KMS-11 (cell line): ENCODE measurements around the gene ZFP69.

Experiments used
- H2AFZ ChIP-seq: fragments of 200-600 bp; sonication (generic); 2 replicates; pipeline ENCODE4 v1.6.1; 2016; ENCODE audit warnings: antibody characterized with exemption, mixed run types, low read depth
- H3K27ac ChIP-seq: fragments of 200-600 bp; sonication (generic); 2 replicates; pipeline ENCODE4 v1.6.1; 2016; ENCODE audit warnings: mild to moderate bottlenecking, mixed run types
- H3K27me3 ChIP-seq: fragments of 200-600 bp; sonication (generic); 2 replicates; pipeline ENCODE4 v1.6.1; 2017; ENCODE audit warnings: mild to moderate bottlenecking, low read depth, mixed run types, moderate library complexity; ENCODE audit not compliant: insufficient read depth
- H3K36me3 ChIP-seq: fragments of 200-600 bp; sonication (generic); 2 replicates; pipeline ENCODE4 v1.6.1; 2017; ENCODE audit warnings: mild to moderate bottlenecking, mixed run types; ENCODE audit not compliant: insufficient read depth
- H3K4me1 ChIP-seq: fragments of 200-600 bp; sonication (generic); 2 replicates; pipeline ENCODE4 v1.6.1; 2016; ENCODE audit warnings: mild to moderate bottlenecking, low read depth, mixed run types; ENCODE audit not compliant: poor library complexity, severe bottlenecking
- H3K4me2 ChIP-seq: fragments of 200-600 bp; sonication (generic); 2 replicates; pipeline ENCODE4 v1.7.0; 2016; ENCODE audit warnings: mild to moderate bottlenecking, mixed run types
- H3K4me3 ChIP-seq: fragments of 200-600 bp; sonication (generic); IDR thresholded peaks from 2 replicates; pipeline ENCODE4 v1.6.1; 2017; ENCODE audit warnings: low read depth, low read length, mixed read lengths; ENCODE audit not compliant: insufficient read depth
- H3K79me2 ChIP-seq: fragments of 200-600 bp; sonication (generic); 2 replicates; pipeline ENCODE4 v1.6.1; 2016; ENCODE audit warnings: low read depth, mixed run types; ENCODE audit not compliant: insufficient read depth
- H3K9ac ChIP-seq: fragments of 200-600 bp; sonication (generic); 2 replicates; pipeline ENCODE4 v1.6.1; 2016; ENCODE audit warnings: mild to moderate bottlenecking, mixed run types
- H4K20me1 ChIP-seq: fragments of 200-600 bp; sonication (generic); 2 replicates; pipeline ENCODE4 v1.6.1; 2016; ENCODE audit warnings: mild to moderate bottlenecking, mixed run types; ENCODE audit not compliant: insufficient read depth
- TF ChIP-seq, protein P1 (sequence below): fragments of 200-600 bp; sonication (generic); conservative IDR thresholded peaks from 2 replicates; pipeline ENCODE4 v1.6.1; 2017; ENCODE audit warnings: low read depth, mild to moderate bottlenecking, antibody characterized with exemption, low read length, moderate library complexity, mixed read lengths

The ZFP69 gene

DNA sequence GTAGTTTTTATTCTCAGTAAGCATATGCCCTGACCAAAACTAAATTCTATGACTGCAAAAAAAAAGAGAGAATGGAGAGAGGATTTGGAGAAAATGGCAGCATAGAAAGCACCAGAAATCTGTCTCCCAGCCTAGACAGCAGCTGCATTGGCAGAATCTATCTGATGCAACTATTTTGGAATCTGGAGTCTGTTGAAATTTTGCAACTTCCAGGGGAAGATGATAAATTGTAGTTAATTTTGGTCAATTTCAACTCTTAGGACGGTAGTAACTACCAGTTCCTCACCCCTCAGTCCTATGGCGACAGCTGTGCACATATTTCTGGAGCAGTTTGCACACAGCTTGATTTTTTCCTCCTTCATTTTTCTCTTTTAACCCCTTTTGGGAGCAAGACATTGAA, 42.4 kb downstream of the ZFP69 start:
- Histone ChIP-seq H3K79me2 (no peaks in the 10 kb centered on the region), H3K4me1 (no peaks in the 10 kb centered on the region), H2AFZ (no peak overlapping the region), H3K36me3 (no peaks in the 10 kb centered on the region), H3K27ac (no peak overlapping the region), H3K4me3 (no peak overlapping the region), H4K20me1 (no peaks in the 10 kb centered on the region), H3K27me3 (no peaks in the 10 kb centered on the region), H3K4me2 (no peak overlapping the region), H3K9ac (no peak overlapping the region)
- TF ChIP-seq, protein P1, sequence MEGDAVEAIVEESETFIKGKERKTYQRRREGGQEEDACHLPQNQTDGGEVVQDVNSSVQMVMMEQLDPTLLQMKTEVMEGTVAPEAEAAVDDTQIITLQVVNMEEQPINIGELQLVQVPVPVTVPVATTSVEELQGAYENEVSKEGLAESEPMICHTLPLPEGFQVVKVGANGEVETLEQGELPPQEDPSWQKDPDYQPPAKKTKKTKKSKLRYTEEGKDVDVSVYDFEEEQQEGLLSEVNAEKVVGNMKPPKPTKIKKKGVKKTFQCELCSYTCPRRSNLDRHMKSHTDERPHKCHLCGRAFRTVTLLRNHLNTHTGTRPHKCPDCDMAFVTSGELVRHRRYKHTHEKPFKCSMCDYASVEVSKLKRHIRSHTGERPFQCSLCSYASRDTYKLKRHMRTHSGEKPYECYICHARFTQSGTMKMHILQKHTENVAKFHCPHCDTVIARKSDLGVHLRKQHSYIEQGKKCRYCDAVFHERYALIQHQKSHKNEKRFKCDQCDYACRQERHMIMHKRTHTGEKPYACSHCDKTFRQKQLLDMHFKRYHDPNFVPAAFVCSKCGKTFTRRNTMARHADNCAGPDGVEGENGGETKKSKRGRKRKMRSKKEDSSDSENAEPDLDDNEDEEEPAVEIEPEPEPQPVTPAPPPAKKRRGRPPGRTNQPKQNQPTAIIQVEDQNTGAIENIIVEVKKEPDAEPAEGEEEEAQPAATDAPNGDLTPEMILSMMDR, result no peak

DNA sequence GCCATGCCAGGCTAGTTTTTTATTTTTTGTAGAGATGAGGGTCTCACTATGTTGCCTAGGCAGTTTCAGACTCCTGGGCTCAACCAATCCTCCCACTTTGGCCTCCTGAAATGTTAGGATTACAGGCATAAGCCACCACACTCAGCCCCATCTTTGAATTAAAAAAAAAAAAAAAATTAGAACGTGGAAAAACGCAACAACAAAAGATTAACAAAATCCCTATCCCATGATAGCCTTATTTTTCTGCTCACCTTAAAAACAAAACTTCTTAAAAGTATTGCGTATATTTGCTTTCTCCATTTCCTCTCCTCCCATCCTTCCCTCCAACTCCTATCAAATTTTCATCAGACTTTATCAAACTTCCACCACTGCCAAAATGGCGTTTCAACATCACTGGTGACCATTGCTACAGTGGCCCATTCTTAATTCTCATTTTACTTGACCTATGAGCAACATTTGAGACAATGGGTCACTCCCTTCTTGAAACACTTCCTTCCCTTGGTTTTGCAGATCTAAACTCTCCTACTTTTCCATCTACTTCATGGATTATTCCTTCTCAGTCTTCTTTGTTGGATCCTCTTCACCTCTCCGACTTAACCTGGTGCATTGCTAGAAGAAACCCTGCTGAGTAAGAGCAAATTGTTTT, 53.8 kb downstream of the ZFP69 start:
- H3K27me3 ChIP-seq, result no peaks in the 10 kb centered on the region
- peak overlapping the region; percentile 47 for H3K4me2 ChIP-seq
- H2AFZ ChIP-seq, result peak overlapping the region; percentile 73
- peak overlapping the region; percentile 38 for H3K9ac ChIP-seq
- H3K4me1 ChIP-seq, result peaks cover 13% of the 10 kb centered on the region
- TF ChIP-seq, protein P1, result no peak
- H3K79me2 ChIP-seq, result no peaks in the 10 kb centered on the region
- peak overlapping the region; percentile 9 for H3K4me3 ChIP-seq
- H3K36me3 ChIP-seq, result no peaks in the 10 kb centered on the region
- H4K20me1 ChIP-seq, result no peaks in the 10 kb centered on the region
- peak overlapping the region; percentile 23; the same call in 1 of the 2 replicates for H3K27ac ChIP-seq

DNA sequence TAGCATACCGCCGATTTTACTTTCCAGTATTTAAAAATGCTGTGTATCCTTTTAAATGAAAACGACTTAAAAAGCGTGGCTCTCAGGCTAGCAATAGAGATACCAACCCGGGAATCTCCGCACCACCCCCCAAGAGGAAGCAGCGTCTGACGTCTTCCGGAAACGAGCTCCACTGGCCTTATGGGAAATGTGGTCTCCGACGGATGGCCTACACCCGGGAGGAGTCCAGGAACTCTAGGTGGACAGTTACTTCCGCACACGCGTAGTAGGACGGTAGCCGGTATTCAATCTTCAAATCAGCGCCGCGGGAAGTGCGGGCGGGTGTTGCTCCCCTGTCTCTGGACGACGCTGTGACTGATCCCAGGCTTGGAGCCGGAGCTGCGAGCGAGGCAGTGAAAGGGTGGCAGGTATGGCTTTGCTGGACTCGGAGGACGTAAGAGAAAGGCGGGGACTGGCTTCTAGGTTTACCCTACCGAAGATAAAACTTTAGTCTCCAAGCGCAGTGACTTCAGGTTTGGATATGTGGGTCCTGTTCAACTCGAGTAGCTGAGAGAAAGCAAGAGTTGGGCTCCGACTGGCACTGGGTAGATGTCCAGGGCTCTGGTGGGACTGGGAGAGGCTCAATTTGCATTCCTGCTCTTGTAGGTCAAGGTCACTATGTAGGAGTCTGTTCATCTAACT, 54.4 kb downstream of the ZFP69 start, which contains the start of gene ZNF684:
Gene ZNF684 (plus strand): TSS at position 257 of the 681 bp plus-strand sequence. CDS start 1,530 bp downstream, outside the sequence.
- peak within 1 kb of the TSS; percentile 23 for H3K27ac ChIP-seq

DNA sequence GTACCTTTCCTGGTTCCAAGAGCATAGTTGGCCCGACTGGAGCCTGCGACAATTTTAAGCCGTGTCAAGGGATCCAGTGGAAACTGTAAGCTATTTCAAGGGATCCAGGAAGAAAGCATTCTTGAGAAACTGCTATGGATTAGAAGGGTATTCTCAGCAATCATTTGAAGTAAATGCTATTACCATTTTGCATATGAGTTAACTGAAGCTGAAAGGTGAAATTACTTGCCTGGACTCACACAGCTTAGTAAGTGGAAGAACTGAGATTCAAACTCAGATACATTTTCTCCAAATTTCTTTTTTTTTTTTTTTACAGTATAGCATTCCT, 54.9 kb downstream of the ZFP69 start:
- H3K4me3 ChIP-seq, result peak overlapping the region; percentile 90
- no peaks in the 10 kb centered on the region for H3K27me3 ChIP-seq
- TF ChIP-seq, protein P1, result no peak
- H3K36me3 ChIP-seq, result no peaks in the 10 kb centered on the region
- H3K79me2 ChIP-seq, result no peaks in the 10 kb centered on the region
- peak overlapping the region; percentile 38 for H3K9ac ChIP-seq
- peak overlapping the region; percentile 23 for H3K27ac ChIP-seq
- peaks cover 13% of the 10 kb centered on the region for H3K4me1 ChIP-seq
- H3K4me2 ChIP-seq, result peak overlapping the region; percentile 47
- no peaks in the 10 kb centered on the region for H4K20me1 ChIP-seq
- peak overlapping the region; percentile 73 for H2AFZ ChIP-seq

More for the DNA sequence above, 54.4 kb downstream of the ZFP69 start, which contains the start of gene ZNF684:
- peak within 1 kb of the TSS; percentile 47 for H3K4me2 ChIP-seq
- H3K27me3 ChIP-seq, result no peaks in the 10 kb centered on the region
- peaks cover 13% of the 10 kb centered on the region for H3K4me1 ChIP-seq
- H3K79me2 ChIP-seq, result no peaks in the 10 kb centered on the region
- peak within 1 kb of the TSS; percentile 90 for H3K4me3 ChIP-seq
- TF ChIP-seq, protein P1, result no peak
- H2AFZ ChIP-seq, result peak within 1 kb of the TSS; percentile 73
- peak within 1 kb of the TSS; percentile 38 for H3K9ac ChIP-seq
- no peaks in the 10 kb centered on the region for H4K20me1 ChIP-seq
- H3K36me3 ChIP-seq, result no peaks in the 10 kb centered on the region
